Measurements from ENCODE around the gene EIF4EBP2. TPM values are rescaled to one million over a fixed set of nuclear protein-coding genes. Genes with fewer than 3 reads are reported as not detected.

EIF4EBP2 gene
- total and polyA plus RNA-seq, 2 of the 13 experiments (the other 11 are each of a cell fraction or from before 2014, with no cell fraction given): 16.9 to 22.0 TPM

- no peak for TF ChIP-seq CENPT (CRISPR knock-in tag; IDR thresholded peaks at IDR 0.05; ENCODE audit: low read depth)
- TF ChIP-seq ZNF776 (CRISPR knock-in tag; IDR thresholded peaks at IDR 0.05): 0 out of 2 replicates have a peak, but pooled peaks have one; percentile 70
- TF ChIP-seq PCBP2 (optimal IDR thresholded peaks at IDR 0.05; ENCODE audit: low read depth, low read length, poor library complexity, severe bottlenecking): no peak
- TF ChIP-seq MXD3 (CRISPR knock-in tag; IDR thresholded peaks at IDR 0.05): 0 out of 2 replicates have a peak, but pooled peaks have one; percentile 31
- no peak for TF ChIP-seq NR1H2 (CRISPR knock-in tag; IDR thresholded peaks at IDR 0.05; ENCODE audit: borderline replicate concordance, low read depth)
- TF ChIP-seq PLRG1 (conservative IDR thresholded peaks at IDR 0.05): no peak
- TF ChIP-seq NFIC (IDR thresholded peaks at IDR 0.05; ENCODE audit: low read length): no peak
- TF ChIP-seq ZBTB20 (CRISPR knock-in tag; IDR thresholded peaks at IDR 0.05; ENCODE audit: borderline replicate concordance, low read depth): no peak
- no peak for TF ChIP-seq ZNF382 (CRISPR knock-in tag; IDR thresholded peaks at IDR 0.05; ENCODE audit: borderline replicate concordance)
- no peak for TF ChIP-seq SOX13 (IDR thresholded peaks at IDR 0.05)
- no peak for TF ChIP-seq SOX13 (CRISPR knock-in tag; conservative IDR thresholded peaks at IDR 0.05 in 1 of 2, IDR thresholded peaks at IDR 0.05 in 1 of 2)
- TF ChIP-seq, protein P1, sequence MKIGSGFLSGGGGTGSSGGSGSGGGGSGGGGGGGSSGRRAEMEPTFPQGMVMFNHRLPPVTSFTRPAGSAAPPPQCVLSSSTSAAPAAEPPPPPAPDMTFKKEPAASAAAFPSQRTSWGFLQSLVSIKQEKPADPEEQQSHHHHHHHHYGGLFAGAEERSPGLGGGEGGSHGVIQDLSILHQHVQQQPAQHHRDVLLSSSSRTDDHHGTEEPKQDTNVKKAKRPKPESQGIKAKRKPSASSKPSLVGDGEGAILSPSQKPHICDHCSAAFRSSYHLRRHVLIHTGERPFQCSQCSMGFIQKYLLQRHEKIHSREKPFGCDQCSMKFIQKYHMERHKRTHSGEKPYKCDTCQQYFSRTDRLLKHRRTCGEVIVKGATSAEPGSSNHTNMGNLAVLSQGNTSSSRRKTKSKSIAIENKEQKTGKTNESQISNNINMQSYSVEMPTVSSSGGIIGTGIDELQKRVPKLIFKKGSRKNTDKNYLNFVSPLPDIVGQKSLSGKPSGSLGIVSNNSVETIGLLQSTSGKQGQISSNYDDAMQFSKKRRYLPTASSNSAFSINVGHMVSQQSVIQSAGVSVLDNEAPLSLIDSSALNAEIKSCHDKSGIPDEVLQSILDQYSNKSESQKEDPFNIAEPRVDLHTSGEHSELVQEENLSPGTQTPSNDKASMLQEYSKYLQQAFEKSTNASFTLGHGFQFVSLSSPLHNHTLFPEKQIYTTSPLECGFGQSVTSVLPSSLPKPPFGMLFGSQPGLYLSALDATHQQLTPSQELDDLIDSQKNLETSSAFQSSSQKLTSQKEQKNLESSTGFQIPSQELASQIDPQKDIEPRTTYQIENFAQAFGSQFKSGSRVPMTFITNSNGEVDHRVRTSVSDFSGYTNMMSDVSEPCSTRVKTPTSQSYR (CRISPR knock-in tag; IDR thresholded peaks at IDR 0.05; ENCODE audit: borderline replicate concordance): peak; percentile 6; the same call in 1 of the 2 replicates
- no peak for TF ChIP-seq DDIT3 (CRISPR knock-in tag; IDR thresholded peaks at IDR 0.05)
- no peak for TF ChIP-seq ZNF354B (CRISPR knock-in tag; IDR thresholded peaks at IDR 0.05)
- no peak for TF ChIP-seq MBNL3 (CRISPR knock-in tag; conservative IDR thresholded peaks at IDR 0.05)
- peak; percentile 82; the same call in 1 of the 2 replicates for TF ChIP-seq ZNF333 (CRISPR knock-in tag; IDR thresholded peaks at IDR 0.05; ENCODE audit: borderline replicate concordance)
- no peak for TF ChIP-seq SOX5 (CRISPR knock-in tag; IDR thresholded peaks at IDR 0.05; ENCODE audit: borderline replicate concordance)
- 0 out of 2 replicates have a peak, but pooled peaks have one; percentile 51 for TF ChIP-seq ZNF260 (CRISPR knock-in tag; IDR thresholded peaks at IDR 0.05; ENCODE audit: borderline replicate concordance, low read depth)
- no peak for TF ChIP-seq ZSCAN22 (CRISPR knock-in tag; IDR thresholded peaks at IDR 0.05)
- TF ChIP-seq FUBP1 (CRISPR knock-in tag; IDR thresholded peaks at IDR 0.05; ENCODE audit: borderline replicate concordance): no peak
- TF ChIP-seq, protein P2, sequence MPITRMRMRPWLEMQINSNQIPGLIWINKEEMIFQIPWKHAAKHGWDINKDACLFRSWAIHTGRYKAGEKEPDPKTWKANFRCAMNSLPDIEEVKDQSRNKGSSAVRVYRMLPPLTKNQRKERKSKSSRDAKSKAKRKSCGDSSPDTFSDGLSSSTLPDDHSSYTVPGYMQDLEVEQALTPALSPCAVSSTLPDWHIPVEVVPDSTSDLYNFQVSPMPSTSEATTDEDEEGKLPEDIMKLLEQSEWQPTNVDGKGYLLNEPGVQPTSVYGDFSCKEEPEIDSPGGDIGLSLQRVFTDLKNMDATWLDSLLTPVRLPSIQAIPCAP (CRISPR knock-in tag; IDR thresholded peaks at IDR 0.05; ENCODE audit: low read depth): no peak
- TF ChIP-seq MIER3 (CRISPR knock-in tag; IDR thresholded peaks at IDR 0.05; ENCODE audit: borderline replicate concordance): no peak
- TF ChIP-seq HNRNPL (IDR thresholded peaks at IDR 0.05; ENCODE audit: low read depth, low read length): peak; percentile 78
Measured at GRCh38 chr10:70381471-70382421, 22.2 kb upstream of the EIF4EBP2 start (continued).
